NOMO-1 treated with dmso at 0.1 percent for 144 hours (cell line): Measurements from ENCODE around the gene NPSR1.
"Not testable (repeated sequence)": the region's sequence is repeated elsewhere in the genome, so short reads cannot be mapped to it uniquely, and the experiment has no call there.

Experiments used
- DNase-seq: peaks from one replicate; lab custom pipeline; 2025; ENCODE audit not compliant: unreplicated experiment; lab: John Stamatoyannopoulos, UW

Gene NPSR1

GRCh38 chr7:34757570-34758110 is 99.6 kb downstream of the NPSR1 start:
- no peak for DNase-seq

GRCh38 chr7:34758111-34758601 is 100.1 kb downstream of the NPSR1 start:
- DNase-seq: peak; percentile 53

GRCh38 chr7:34759477-34760125 is 101.6 kb downstream of the NPSR1 start:
- DNase-seq: no peak

GRCh38 chr7:34760271-34760670 is 102.3 kb downstream of the NPSR1 start:
- no peak for DNase-seq

GRCh38 chr7:34761206-34761605 is 103.2 kb downstream of the NPSR1 start:
- no peak for DNase-seq

- peak; percentile 48 for DNase-seq
These were observed 103.6 kb downstream of the NPSR1 start for GRCh38 chr7:34761627-34762026.

- DNase-seq: no peak
These were observed 104.7 kb downstream of the NPSR1 start for GRCh38 chr7:34762764-34763163.

GRCh38 chr7:34772296-34772938 is 114.4 kb downstream of the NPSR1 start:
- DNase-seq: no peak

GRCh38 chr7:34776748-34777358 is 118.8 kb downstream of the NPSR1 start:
- DNase-seq: no peak

GRCh38 chr7:34780546-34780945 is 122.5 kb downstream of the NPSR1 start:
- DNase-seq: no peak

GRCh38 chr7:34787586-34787985 is 129.6 kb downstream of the NPSR1 start:
- no peak for DNase-seq

GRCh38 chr7:34806831-34807230 is 148.8 kb downstream of the NPSR1 start:
- DNase-seq: no peak

- no peak for DNase-seq
These were observed 149.7 kb downstream of the NPSR1 start for GRCh38 chr7:34807548-34808340.

- DNase-seq: not testable (repeated sequence)
These were observed 156.3 kb downstream of the NPSR1 start for GRCh38 chr7:34814203-34814842.

GRCh38 chr7:34821932-34822558 is 164.0 kb downstream of the NPSR1 start:
- no peak for DNase-seq

GRCh38 chr7:34823650-34824258 is 165.7 kb downstream of the NPSR1 start:
- no peak for DNase-seq

GRCh38 chr7:34825221-34825620 is 167.2 kb downstream of the NPSR1 start:
- DNase-seq: no peak

- DNase-seq: no peak
These were observed 172.4 kb downstream of the NPSR1 start for GRCh38 chr7:34830390-34830789.

- DNase-seq: no peak
These were observed 173.4 kb downstream of the NPSR1 start for GRCh38 chr7:34831436-34831835.

- DNase-seq: no peak
These were observed 174.0 kb downstream of the NPSR1 start for GRCh38 chr7:34832020-34832419.
